Pancreas (tissue), 10 donors: Measurements from ENCODE around the gene NOS1AP. TPM values are rescaled to one million over a fixed set of nuclear protein-coding genes. Genes with fewer than 3 reads are reported as not detected.

Experiments
- ATAC-seq, 4 donors: fragments of 200-7000 bp; cut with Tn5 transposase; one replicate each; pipeline versions ENCODE4 v1.8.0 to v1.9.1; 2020; ENCODE audit warnings: mild to moderate bottlenecking in 4 of 4, moderate library complexity in 4 of 4
- DNase-seq, 6 donors: peaks; one replicate each; pipeline ENCODE4 v3.0.0-alpha.2; 2020
- FAIRE-seq: peaks from 2 replicates; lab custom pipeline; 2012; peaks lifted over from hg19 to GRCh38; lab: Jason Lieb, UNC
- H3K27ac ChIP-seq, 4 donors: fragments of 200-600 bp; sonication (generic); 1 replicate in 3 of 4; 2 replicates in 1 of 4; pipeline versions ENCODE4 v1.5.0 to v1.8.0; 2020
- H3K27me3 ChIP-seq, 4 donors: fragments of 200-600 bp; one replicate each; pipeline ENCODE4 v1.8.0; 2021
- H3K36me3 ChIP-seq, 3 donors: fragments of 200-600 bp; sonication (generic) in 1 of 3; one replicate each; pipeline versions ENCODE4 v1.5.0 to v1.8.0; 2020 to 2021
- H3K4me1 ChIP-seq, 3 donors: fragments of 200-600 bp; one replicate each; pipeline ENCODE4 v1.8.0; 2021
- H3K4me3 ChIP-seq, 4 donors: fragments of 200-600 bp; sonication (generic) in 2 of 4; one replicate each; pipeline versions ENCODE4 v1.5.0 to v1.8.0; 2020 to 2021
- H3K9me3 ChIP-seq, 4 donors: fragments of 200-600 bp; one replicate each; pipeline ENCODE4 v1.8.0; 2021
- CTCF ChIP-seq, 4 donors: fragments of 200-600 bp; sonication (generic) in 3 of 4; IDR thresholded peaks; one replicate each; pipeline versions ENCODE4 v1.5.0 to v1.8.0; 2021; ENCODE audit warnings: antibody characterized with exemption in 4 of 4
- WGBS, 2 donors: extraction: QIAGEN DNeasy Blood & Tissue Kit; methylation state at CpG; one replicate each; pipeline ENCODE4 v1.1.7; 2013; 5-methylcytosine and 5-hydroxymethylcytosine counted together
- intact Hi-C, 3 donors: fragments of 100-400 bp; cut with DNase I; formaldehyde crosslinking; loops; one replicate each; pipeline versions ENCODE4 v1.11.1 to v1.14.2; 2022
- polyA plus RNA-seq, 2 donors: library from polyadenylated mRNA; stranded (reverse); fragments of 200-250 nt; gene quantifications; one replicate each; pipeline ENCODE4 v1.2.3, GENCODE V29; 2013
- total RNA-seq, 6 donors: library from RNA; stranded (reverse); fragmentation: NEBNext Ultra II Directional in 4 of 6; extraction: Animal tissue kit (Norgen Biotek cat#: 25700) in 4 of 6; gene quantifications; one replicate each; pipeline versions ENCODE4 v1.2.1 to v1.2.4, GENCODE V29; 2021 to 2023
- donor health status: healthy with polysubstance abuse.
- donor health status: DM: no; HTN: no; CAD: no; lungs with moderate emphysema.
- donor health status: DM: no; HTN: no; CAD: no.
- donor health status: control.
- donor health status: control.
- donor health status: Bipolar disorder and iron deficiency.
- donor health status: DM: yes; HTN: yes; CAD: no.
- donor health status: DM: no; HTN: no; CAD: no.
- donor health status: DM: no; HTN: no; CAD: no.
- donor health status: DM: yes; HTN: yes; CAD: no.

NOS1AP gene
- total and polyA plus RNA-seq, 8 donors, result 0.40 to 2.8 (median 1.7) TPM

DNA sequence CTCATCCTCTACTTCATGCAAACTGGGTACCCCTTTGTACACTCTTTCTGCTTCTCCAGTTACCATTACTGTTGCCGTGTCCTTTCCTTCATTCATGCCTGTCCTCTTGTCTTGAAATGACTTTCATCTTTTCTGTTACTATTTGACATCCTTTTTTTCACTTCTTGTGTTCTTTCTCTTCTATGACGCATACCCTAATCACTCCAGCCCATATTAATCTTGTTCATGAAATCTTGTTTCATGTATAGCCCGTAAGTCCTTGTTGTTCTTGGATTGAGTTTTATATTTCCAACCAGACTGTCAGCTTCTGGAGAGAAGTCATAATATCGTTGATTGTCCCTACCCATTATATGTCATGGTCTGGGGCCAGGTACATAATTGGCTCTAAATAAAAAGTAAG lies 126.1 kb downstream of the NOS1AP start:
- intact Hi-C loops, result no loop called here
- DNase-seq (no peak), ATAC-seq (no peak), FAIRE-seq (no peak)
- Histone ChIP-seq H3K4me1 (peaks cover 24 to 52% (median 51%) of the 10 kb centered on the region in 3 donors), H3K27ac (no peak overlapping the region), H3K4me3 (no peak overlapping the region), H3K27me3 (no peaks in the 10 kb centered on the region), H3K9me3 (no peaks in the 10 kb centered on the region), H3K36me3 (no peaks in the 10 kb centered on the region)
- 74 to 76% methylated on average over 4 of the region's 4 CpGs for WGBS, 2 donors
- no peak for TF ChIP-seq CTCF (IDR thresholded peaks at IDR 0.05)

DNA sequence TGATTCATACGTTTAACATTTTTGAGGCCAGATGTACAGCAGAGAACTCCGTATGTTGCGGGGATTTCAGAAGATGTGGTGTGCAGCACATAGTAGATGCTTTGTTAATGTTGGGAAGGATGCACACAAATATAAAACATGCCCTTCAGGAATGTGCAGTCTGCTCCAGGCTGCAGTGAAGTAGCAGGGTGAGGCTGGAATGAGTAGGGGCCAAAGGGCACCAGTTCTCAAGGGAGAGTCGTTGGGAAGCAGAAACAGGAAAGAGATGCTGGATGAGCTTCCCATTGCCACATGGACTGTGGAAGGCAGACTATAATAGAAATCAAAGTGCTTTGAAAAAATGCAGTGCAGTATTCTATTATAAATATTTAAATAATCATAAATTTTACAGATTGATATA lies 126.9 kb downstream of the NOS1AP start:
- no peaks in the 10 kb centered on the region for H3K27me3 ChIP-seq
- no peak for FAIRE-seq
- 79 to 80% methylated on average over 4 of the region's 4 CpGs for WGBS, 2 donors
- peaks cover 24 to 48% (median 47%) of the 10 kb centered on the region in 3 donors for H3K4me1 ChIP-seq
- no peaks in the 10 kb centered on the region for H3K9me3 ChIP-seq
- ATAC-seq, result no peak
- H3K36me3 ChIP-seq, result no peaks in the 10 kb centered on the region
- DNase-seq, result no peak
- no peak overlapping the region for H3K4me3 ChIP-seq
- no peak for TF ChIP-seq CTCF (IDR thresholded peaks at IDR 0.05)
- H3K27ac ChIP-seq, result no peak overlapping the region
- intact Hi-C loops, result no loop called here

GRCh38 chr1:162197041-162197531 lies 127.6 kb downstream of the NOS1AP start:
- DNase-seq (no peak), ATAC-seq (peak; percentile 31 to 54 (median 33)), FAIRE-seq (no peak)
- intact Hi-C loops, result no loop called here
- Histone ChIP-seq H3K27me3 (no peaks in the 10 kb centered on the region), H3K4me3 (no peak overlapping the region), H3K4me1 (peaks cover 19 to 42% (median 40%) of the 10 kb centered on the region in 3 donors), H3K36me3 (no peaks in the 10 kb centered on the region), H3K27ac (peak overlapping the region in 1 of 4 donors; percentile 41), H3K9me3 (no peaks in the 10 kb centered on the region)
- 44 to 47% methylated on average over 8 of the region's 8 CpGs for WGBS, 2 donors
- no peak for TF ChIP-seq CTCF (IDR thresholded peaks at IDR 0.05)

- Histone ChIP-seq H3K27me3 (no peaks in the 10 kb centered on the region), H3K36me3 (no peaks in the 10 kb centered on the region), H3K9me3 (no peaks in the 10 kb centered on the region), H3K4me3 (no peak overlapping the region), H3K27ac (peak overlapping the region in 1 of 4 donors; percentile 41), H3K4me1 (peaks cover 12 to 35% (median 33%) of the 10 kb centered on the region in 3 donors)
- ATAC-seq (peak in 3 of 4 donors; percentile 3 to 42 (median 16)), DNase-seq (peak in 1 of 6 donors; percentile 51), FAIRE-seq (no peak)
- TF ChIP-seq CTCF (IDR thresholded peaks at IDR 0.05), result peak in 1 of 4 donors; percentile 10
- 84 to 85% methylated on average over 13 of the region's 13 CpGs for WGBS, 2 donors
- intact Hi-C loops, result no loop called here
Measured at GRCh38 chr1:162197615-162198421, 128.3 kb downstream of the NOS1AP start.
